A549 treated with Mapracorat at 1 μM for 4 hours (cell line): ENCODE measurements around the gene NBPF1. TPM values are rescaled to one million over a fixed set of nuclear protein-coding genes. Genes with fewer than 3 reads are reported as not detected.

Experiments
- total RNA-seq: library from RNA; stranded (reverse); fragments of 200-300 nt; extraction: Qiagen RNA extraction; gene quantifications from 5 replicates; pipeline ENCODE4 v1.2.3, GENCODE V29; 2022

The NBPF1 gene
- total RNA-seq: 15.7 to 22.5 TPM (median 20.8 TPM) in 5 replicates

DNA sequence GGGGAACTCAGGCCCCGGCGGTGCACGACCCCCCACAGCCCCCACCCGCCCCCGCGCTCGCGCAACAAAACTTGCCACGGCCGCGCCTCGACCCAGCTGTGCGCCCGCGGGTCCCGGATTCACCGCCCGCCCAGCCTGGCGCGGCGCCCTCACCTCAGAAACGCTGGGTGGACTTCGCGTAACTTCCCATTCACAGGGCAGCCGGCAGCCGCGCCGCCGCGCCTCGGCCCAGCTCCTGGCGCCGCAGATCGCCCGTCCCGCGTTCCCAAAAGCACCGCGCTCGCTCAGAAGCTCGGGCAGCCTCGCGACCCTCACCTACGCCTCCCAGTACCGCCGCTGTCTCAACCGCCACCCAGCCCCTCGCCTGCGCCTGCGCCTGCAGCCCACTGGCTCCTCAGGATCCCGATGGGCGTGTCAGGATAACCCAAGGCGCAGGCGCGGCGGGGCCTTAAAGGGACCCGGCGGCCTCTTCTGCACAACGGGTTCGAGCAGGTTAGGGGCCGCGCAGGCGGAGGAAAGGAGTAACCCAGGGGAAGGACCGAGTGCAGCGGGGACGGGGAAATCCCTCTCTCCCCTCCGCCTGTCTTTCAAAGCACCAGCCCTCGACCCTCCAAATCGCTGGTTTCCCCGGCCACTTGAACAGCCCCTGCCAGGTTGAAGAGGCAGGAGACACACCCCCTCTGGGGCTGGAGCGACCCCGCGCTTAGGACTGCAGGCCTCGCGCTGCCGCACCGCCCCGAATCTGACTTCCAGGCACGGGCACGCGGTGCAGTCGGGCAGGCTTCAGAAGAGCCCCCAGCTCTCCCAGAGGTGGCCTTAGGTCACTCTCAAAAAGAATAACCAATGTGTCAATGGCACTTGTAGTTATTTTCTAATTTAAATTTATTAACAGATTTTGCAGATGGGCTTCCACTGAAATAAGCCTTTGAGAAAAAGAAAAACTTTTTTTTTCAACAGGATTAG lies at the start of gene NBPF1:
Gene NBPF1, minus strand, starts transcription at position 380 of the 963 bp plus-strand sequence.

DNA sequence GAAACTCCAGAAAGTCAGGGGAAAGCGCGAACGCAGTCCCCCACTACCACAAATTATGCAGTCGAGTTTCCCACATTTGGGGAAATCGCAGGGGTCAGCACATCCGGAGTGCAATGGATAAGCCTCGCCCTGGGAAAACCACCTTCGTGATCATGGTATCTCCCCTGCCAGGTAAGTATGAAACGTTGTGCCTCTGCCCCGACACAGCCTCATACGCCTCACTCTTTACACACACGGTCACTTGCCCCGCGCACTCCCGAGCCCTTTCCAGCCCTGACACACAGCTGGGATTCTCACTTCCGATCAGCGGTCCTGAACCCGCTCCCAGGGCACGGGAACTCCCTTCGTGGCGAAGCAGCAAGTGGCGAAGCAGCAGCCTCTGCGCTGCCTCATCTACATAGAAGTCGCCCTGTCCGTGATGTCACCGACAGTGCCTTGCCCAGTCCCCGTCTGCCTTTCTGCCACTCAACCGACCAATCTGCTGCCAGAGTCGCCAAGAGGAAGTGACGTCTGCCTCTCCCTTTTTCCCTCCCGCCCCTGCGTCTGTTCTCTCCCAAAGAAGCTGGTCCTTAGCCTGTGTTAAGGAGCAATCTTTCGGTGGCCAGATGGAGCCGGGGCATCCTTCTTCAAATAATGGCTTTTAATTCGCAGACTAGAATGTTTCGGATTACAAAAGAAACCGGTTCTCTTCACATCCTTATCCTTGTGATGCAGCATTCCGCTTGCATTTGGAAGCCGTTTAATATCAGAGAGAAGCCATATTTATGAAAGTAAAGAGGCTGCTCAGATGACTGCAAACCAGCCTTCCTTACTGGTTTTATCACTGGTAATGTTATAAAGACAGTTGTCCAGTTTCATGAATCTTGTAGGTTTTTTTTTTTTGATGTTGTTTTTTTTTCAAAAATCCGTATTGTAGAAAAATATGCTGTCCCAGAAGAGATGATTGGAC lies 99.0 kb downstream of the NBPF1 start, which contains the start of gene RNU1-1:
Gene RNU1-1, minus strand, starts transcription at position 179 of the 949 bp plus-strand sequence.

Other genes starting within 250 kb of the NBPF1 start
- gene SZRD1, start 246.3 kb downstream of the NBPF1 start, total RNA-seq: 75.9 to 96.3 TPM (median 87.8 TPM) in 5 replicates
- 0.07 to 0.22 TPM in 2 of 5 replicates, not detected in the others for gene SPATA21, start 176.1 kb downstream of the NBPF1 start, total RNA-seq
- 39.0 to 44.2 TPM (median 40.0 TPM) in 5 replicates for gene NECAP2, start 172.8 kb downstream of the NBPF1 start, total RNA-seq
- gene RNU1-1, start 99.3 kb downstream of the NBPF1 start, total RNA-seq: not detected in 5 replicates
- gene RNU1-3, start 53.4 kb upstream of the NBPF1 start, total RNA-seq: not detected in 5 replicates
- not detected in 5 replicates for gene RNU1-4, start 127.0 kb upstream of the NBPF1 start, total RNA-seq